GM23248 (cell line): Measurements from ENCODE around the gene POU2AF2. TPM values are rescaled to one million over a fixed set of nuclear protein-coding genes. Genes with fewer than 3 reads are reported as not detected.
A peak's percentile ranks its signal among the peaks of the same experiment; 100 is the strongest.

Experiments
- DNase-seq: peaks from one replicate; pipeline ENCODE4 v3.0.0-alpha.2; 2015
- H2AFZ ChIP-seq: fragments of 200-600 bp; sonication (generic); 2 replicates; pipeline ENCODE4 v1.6.1; 2016; ENCODE audit warnings: antibody characterized with exemption
- H3F3A ChIP-seq: fragments of 200-600 bp; sonication (generic); 2 replicates; pipeline ENCODE4 v1.6.1; 2016; ENCODE audit warnings: mild to moderate bottlenecking, antibody characterized with exemption, mixed run types; ENCODE audit not compliant: insufficient read depth
- H3K27ac ChIP-seq: fragments of 200-600 bp; sonication (generic); 2 replicates; pipeline ENCODE4 v1.5.1; 2016; ENCODE audit warnings: mild to moderate bottlenecking
- H3K27me3 ChIP-seq: fragments of 200-600 bp; sonication (generic); replicated peaks from 2 replicates; pipeline ENCODE4 v1.6.1; 2016; ENCODE audit warnings: mild to moderate bottlenecking; ENCODE audit not compliant: insufficient read depth
- H3K36me3 ChIP-seq: fragments of 200-600 bp; sonication (generic); 2 replicates; pipeline ENCODE4 v1.6.1; 2016; ENCODE audit warnings: low read depth, mild to moderate bottlenecking
- H3K4me1 ChIP-seq: fragments of 200-600 bp; sonication (generic); 2 replicates; pipeline ENCODE4 v1.6.1; 2016; ENCODE audit warnings: mild to moderate bottlenecking; ENCODE audit not compliant: insufficient read depth
- H3K4me2 ChIP-seq: fragments of 200-600 bp; sonication (generic); one replicate; pipeline ENCODE4 v1.6.1; 2016; ENCODE audit warnings: mild to moderate bottlenecking; ENCODE audit not compliant: unreplicated experiment
- H3K4me3 ChIP-seq: fragments of 200-600 bp; sonication (generic); 2 replicates; pipeline ENCODE4 v1.5.1; 2016; ENCODE audit warnings: mild to moderate bottlenecking
- H3K79me2 ChIP-seq: fragments of 200-600 bp; sonication (generic); 2 replicates; pipeline ENCODE4 v1.6.1; 2016; ENCODE audit warnings: mild to moderate bottlenecking; ENCODE audit not compliant: insufficient read depth
- H3K9ac ChIP-seq: fragments of 200-600 bp; sonication (generic); 2 replicates; pipeline ENCODE4 v1.6.1; 2016; ENCODE audit warnings: mild to moderate bottlenecking
- H3K9me2 ChIP-seq: fragments of 200-600 bp; sonication (generic); 2 replicates; pipeline ENCODE4 v1.6.1; 2016; ENCODE audit warnings: mixed run types, mild to moderate bottlenecking, moderate library complexity; ENCODE audit not compliant: insufficient read depth
- H3K9me3 ChIP-seq: fragments of 200-600 bp; sonication (generic); one replicate; pipeline ENCODE4 v1.6.1; 2017; ENCODE audit warnings: low read depth
- H4K20me1 ChIP-seq: fragments of 200-600 bp; sonication (generic); 2 replicates; pipeline ENCODE4 v1.6.0; 2016; ENCODE audit not compliant: insufficient read depth
- EZH2 ChIP-seq: fragments of 200-600 bp; sonication (generic); IDR thresholded peaks from 2 replicates; pipeline ENCODE4 v1.6.1; 2018; ENCODE audit warnings: antibody characterized with exemption, mild to moderate bottlenecking; ENCODE audit not compliant: insufficient read depth, poor library complexity, severe bottlenecking
- EZH2phosphoT487 ChIP-seq: fragments of 200-600 bp; sonication (generic); IDR thresholded peaks from 2 replicates; pipeline ENCODE4 v1.6.1; 2018; ENCODE audit warnings: antibody characterized with exemption, moderate library complexity, mild to moderate bottlenecking, low read depth; ENCODE audit not compliant: insufficient read depth
- WGBS, 2 experiments: methylation state at CpG; one replicate each; pipeline ENCODE4 v1.1.6; 2015 to 2017; ENCODE audit warnings: low lambda C conversion rate in 2 of 2, low coverage in 1 of 2; ENCODE audit errors: missing lambda C conversion rate in 2 of 2; 5-methylcytosine and 5-hydroxymethylcytosine counted together
- in situ Hi-C: fragments of 300-500 bp; cut with MboI; formaldehyde crosslinking; loops from 2 replicates; pipeline ENCODE4 v1.15.0; 2020
- polyA plus RNA-seq: library from polyadenylated mRNA; unstranded; fragments of >200 nt; fragmentation: Nextera tagmentation; extraction: Ambion mirVana; gene quantifications from 2 replicates; pipeline ENCODE4 v1.2.1, GENCODE V29; 2016
- total RNA-seq: library from RNA; depleted of rRNA; stranded (reverse); fragments of >200 nt; shearing (Covaris generic); gene quantifications from 2 replicates; pipeline ENCODE4 v1.2.3, GENCODE V29; 2014; rRNA removed

The POU2AF2 gene, protein sequence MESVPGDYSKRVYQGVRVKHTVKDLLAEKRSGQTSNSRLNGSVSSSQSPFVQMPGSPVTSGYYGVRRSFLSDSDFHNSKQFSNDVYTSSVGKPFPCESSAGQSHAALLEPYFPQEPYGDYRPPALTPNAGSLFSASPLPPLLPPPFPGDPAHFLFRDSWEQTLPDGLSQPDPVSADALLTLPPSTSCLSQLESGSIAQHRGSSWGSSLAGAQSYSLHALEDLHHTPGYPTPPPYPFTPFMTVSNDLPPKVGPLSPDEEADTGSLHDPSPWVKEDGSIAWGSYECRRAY
- total RNA-seq (not detected in 2 replicates), polyA plus RNA-seq (not detected in 2 replicates)

DNA sequence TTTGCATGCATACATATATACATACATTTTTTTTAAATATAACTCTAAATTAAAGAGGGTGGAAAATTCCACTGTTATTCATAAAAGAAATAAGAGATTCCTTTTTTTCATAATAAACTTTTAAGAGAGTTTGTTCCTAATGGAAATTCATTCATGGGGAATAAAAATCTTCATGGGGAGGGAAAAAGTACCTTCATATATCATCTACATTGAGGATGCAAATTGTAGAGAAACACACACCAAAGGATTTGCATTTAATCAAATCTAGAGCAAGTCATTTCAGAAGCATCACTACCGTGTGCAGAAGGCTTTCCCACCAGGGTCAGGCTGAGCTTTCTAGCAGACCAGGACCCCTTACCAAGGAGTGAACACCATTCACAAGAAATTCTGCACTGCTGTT is at the start of gene POU2AF2:
TSS of gene POU2AF2 (plus strand) at position 301 of the 400 bp plus-strand sequence. CDS start 129 bp downstream, outside the sequence.
- peaks cover 52% of the 10 kb centered on the region for H3K27me3 ChIP-seq
- in situ Hi-C loops, result loop anchor here (25.0 kb wide), 2 partner anchors 533 to 1033 kb away; partner anchors contain the start of gene ARHGAP20

DNA sequence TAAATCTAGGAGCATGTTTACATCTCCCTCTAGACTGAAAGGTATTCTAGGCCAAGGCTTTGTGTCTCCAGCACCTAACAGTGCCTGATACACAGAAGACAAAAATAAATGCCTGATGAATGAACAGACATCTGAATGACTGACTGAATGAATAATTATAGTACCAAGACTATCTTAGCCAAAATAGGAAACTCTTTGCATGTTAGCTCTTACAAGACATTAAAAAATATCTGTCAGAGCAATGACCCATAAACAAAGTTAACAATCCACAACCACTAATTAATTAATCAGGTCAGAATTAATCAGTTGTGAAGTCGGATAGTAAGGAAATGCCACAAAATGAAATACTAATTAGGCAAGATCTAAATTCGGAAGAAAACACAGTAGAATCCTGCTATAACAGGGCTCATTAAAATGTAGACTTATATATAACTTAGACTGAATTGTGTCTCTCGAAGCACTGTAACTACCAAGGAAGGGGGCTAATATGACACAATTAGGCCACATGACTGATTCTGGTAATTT is 45.5 kb upstream of the POU2AF2 start:
- Histone ChIP-seq H3K27me3 (no peaks in the 10 kb centered on the region), H2AFZ (no peak overlapping the region), H3K4me1 (no peaks in the 10 kb centered on the region), H4K20me1 (no peaks in the 10 kb centered on the region), H3K4me3 (no peak overlapping the region), H3K9me3 (no peaks in the 10 kb centered on the region), H3K4me2 (no peak overlapping the region), H3K36me3 (no peaks in the 10 kb centered on the region), H3K79me2 (no peaks in the 10 kb centered on the region), H3F3A (no peaks in the 10 kb centered on the region), H3K9ac (no peak overlapping the region), H3K27ac (no peak overlapping the region), H3K9me2 (no peaks in the 10 kb centered on the region)
- TF ChIP-seq EZH2, result no peak
- no peak for TF ChIP-seq EZH2phosphoT487
- no peak for DNase-seq
- whole genome bisulfite sequencing, 2 experiments, result 60 to 61% methylated on average over 3 of the region's 3 CpGs
- in situ Hi-C loops, result no loop called here

More for the DNA sequence above, at the start of gene POU2AF2:
- WGBS, 2 experiments, result 23 to 50% methylated on average over 1 of the region's 1 CpG
- Histone ChIP-seq H3K27ac (no peak within 1 kb of the TSS), H3K4me2 (no peak within 1 kb of the TSS), H3K4me3 (no peak within 1 kb of the TSS), H3K4me1 (no peaks in the 10 kb centered on the region), H3K36me3 (no peaks in the 10 kb centered on the region), H3F3A (no peaks in the 10 kb centered on the region), H3K9me2 (no peaks in the 10 kb centered on the region), H2AFZ (no peak within 1 kb of the TSS), H3K79me2 (no peaks in the 10 kb centered on the region), H3K9me3 (no peaks in the 10 kb centered on the region), H4K20me1 (no peaks in the 10 kb centered on the region), H3K9ac (no peak within 1 kb of the TSS)
- TF ChIP-seq EZH2phosphoT487 (no peak), EZH2 (no peak)
- no peak for DNase-seq

DNA sequence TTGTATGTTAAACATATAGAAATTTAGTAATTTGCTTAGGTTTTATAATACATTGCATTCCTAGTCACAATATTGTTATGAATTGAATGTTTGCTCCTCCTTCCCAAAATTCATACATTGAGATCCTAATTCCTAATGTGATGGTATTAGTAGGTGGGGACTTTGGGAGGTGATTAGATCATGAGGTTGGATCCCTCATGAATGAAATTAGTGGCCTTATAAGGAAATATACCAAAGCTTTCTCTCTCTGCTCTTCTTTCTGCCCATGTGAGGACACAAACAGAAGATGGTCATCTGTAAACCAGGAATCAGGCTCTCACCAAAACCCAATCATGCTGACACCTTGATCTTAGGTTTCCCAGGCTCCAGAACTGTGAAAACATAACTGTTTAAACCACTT is 41.3 kb upstream of the POU2AF2 start:
- Histone ChIP-seq H3K4me1 (peaks cover 23% of the 10 kb centered on the region), H3K4me3 (no peak overlapping the region), H4K20me1 (no peaks in the 10 kb centered on the region), H3K9me3 (no peaks in the 10 kb centered on the region), H3K36me3 (no peaks in the 10 kb centered on the region), H3K9ac (no peak overlapping the region), H3K27ac (no peak overlapping the region), H3K4me2 (no peak overlapping the region), H3K27me3 (no peaks in the 10 kb centered on the region), H3F3A (peaks cover 11% of the 10 kb centered on the region), H3K79me2 (no peaks in the 10 kb centered on the region), H3K9me2 (no peaks in the 10 kb centered on the region), H2AFZ (no peak overlapping the region)
- TF ChIP-seq EZH2phosphoT487 (no peak), EZH2 (no peak)
- DNase-seq, result no peak
- in situ Hi-C loops, result no loop called here

DNA sequence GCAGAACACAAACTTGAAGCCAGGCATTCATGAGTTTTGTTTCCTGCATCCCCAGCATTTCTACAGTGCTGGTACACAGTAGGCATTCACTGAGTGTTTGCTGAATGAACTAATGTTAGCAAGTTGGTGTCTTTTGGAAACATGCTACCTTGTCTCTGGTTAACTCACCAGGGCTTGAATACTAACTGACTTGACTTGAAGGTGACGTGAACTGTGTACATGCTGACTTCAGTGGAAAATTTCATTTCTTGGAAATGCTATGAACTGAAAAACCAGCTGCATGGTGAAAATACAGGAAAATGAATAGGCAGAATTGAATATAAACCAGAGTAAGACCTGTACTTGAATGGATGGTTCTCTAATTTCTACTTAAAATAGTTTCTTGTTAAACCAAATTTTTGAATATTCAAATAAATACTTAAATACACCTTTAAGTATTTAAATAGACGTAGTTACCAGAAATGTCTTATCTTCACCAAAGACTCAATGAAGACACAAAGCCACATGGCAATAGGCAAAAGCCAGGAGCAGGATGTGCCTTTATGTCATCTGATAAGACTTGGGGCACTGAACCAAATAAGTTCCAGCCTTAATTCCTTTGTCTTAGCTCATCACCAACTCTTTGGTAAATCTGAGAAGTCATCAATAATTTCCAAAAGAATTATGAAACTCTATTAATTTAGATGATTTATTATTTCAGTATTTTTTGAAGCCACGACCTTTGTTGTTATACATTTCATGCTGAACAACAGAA is 39.7 kb upstream of the POU2AF2 start:
- peak; percentile 47 for DNase-seq
- H3K4me2 ChIP-seq, result peak overlapping the region; percentile 46
- no peak overlapping the region for H2AFZ ChIP-seq

More for the DNA sequence above, 39.7 kb upstream of the POU2AF2 start:
- Histone ChIP-seq H3K79me2 (no peaks in the 10 kb centered on the region), H3K9me2 (no peaks in the 10 kb centered on the region), H3K4me1 (peaks cover 23% of the 10 kb centered on the region), H3K4me3 (no peak overlapping the region), H3K27ac (peak overlapping the region; percentile 64), H3K9ac (no peak overlapping the region), H3K9me3 (no peaks in the 10 kb centered on the region), H3F3A (peaks cover 11% of the 10 kb centered on the region), H3K36me3 (no peaks in the 10 kb centered on the region), H3K27me3 (no peaks in the 10 kb centered on the region), H4K20me1 (no peaks in the 10 kb centered on the region)
- in situ Hi-C loops, result no loop called here
- 70 to 72% methylated on average over 3 of the region's 3 CpGs for WGBS, 2 experiments
- no peak for TF ChIP-seq EZH2phosphoT487
- no peak for TF ChIP-seq EZH2
